Right lobe of liver (tissue), 4 donors: Measurements from ENCODE around the gene LIM2.

Source experiments
- CTCF ChIP-seq, 4 donors: fragments of 200-600 bp in 3 of 4; fragments of 450-650 bp in 1 of 4; IDR thresholded peaks; one replicate each; pipeline versions ENCODE4 v1.5.1 to v1.8.0; 2016 to 2022; ENCODE audit warnings: antibody characterized with exemption in 4 of 4, mild to moderate bottlenecking in 2 of 4
- POLR2A ChIP-seq: fragments of 450-650 bp; IDR thresholded peaks from one replicate; pipeline ENCODE4 v1.6.1; 2017; ENCODE audit warnings: antibody characterized with exemption, mild to moderate bottlenecking
- donor health status: DM: no; HTN: no; CAD: no.
- donor health status: DM: no; HTN: no; CAD: no.
- donor health status: DM: no; HTN: yes; CAD: no.

- TF ChIP-seq POLR2A (no peak), CTCF (IDR thresholded peaks at IDR 0.05) (no peak)
Observed at GRCh38 chr19:51421229-51422052, 33.7 kb upstream of the LIM2 start.
